K562 (cell line): Measurements from ENCODE around the gene TPD52L1. TPM values are rescaled to one million over a fixed set of nuclear protein-coding genes. Genes with fewer than 3 reads are reported as not detected.

Experiments used
- GTF2F1 ChIP-seq: IDR thresholded peaks from 2 replicates; pipeline ENCODE4 v1.6.1; 2011; ENCODE audit warnings: low read depth, low read length, improper control_type of control experiment
- HDGF ChIP-seq: fragments of 450-650 bp; IDR thresholded peaks from 2 replicates; pipeline ENCODE4 v1.6.1; 2016
- HINFP ChIP-seq: fragments of 450-650 bp; conservative IDR thresholded peaks from 2 replicates; pipeline ENCODE4 v1.6.1; 2016; ENCODE audit warnings: missing genetic modification characterization, low read depth, mild to moderate bottlenecking, control low read depth, missing compliant biosample characterization
- IFI16 ChIP-seq: fragments of 250-450 bp; sonication (Bioruptor Pico); IDR thresholded peaks from 2 replicates; pipeline ENCODE4 v2.1.2; 2022; ENCODE audit warnings: mild to moderate bottlenecking, inconsistent platforms
- MEF2A ChIP-seq: IDR thresholded peaks from 2 replicates; pipeline ENCODE4 v1.6.1; 2011; ENCODE audit warnings: low read depth, mild to moderate bottlenecking, low read length, moderate library complexity; ENCODE audit not compliant: control insufficient read depth
- MXI1 ChIP-seq: IDR thresholded peaks from 2 replicates; pipeline ENCODE4 v1.6.1; 2011; ENCODE audit warnings: low read depth, mild to moderate bottlenecking, improper control_type of control experiment, low read length
- NFRKB ChIP-seq: fragments of 450-650 bp; IDR thresholded peaks from 2 replicates; pipeline ENCODE4 v1.6.1; 2016; ENCODE audit warnings: low read depth
- SREBF2 ChIP-seq: sonication (generic); formaldehyde crosslinking; IDR thresholded peaks from 2 replicates; pipeline ENCODE4 v1.4.0; 2020; ENCODE audit warnings: mild to moderate bottlenecking, missing genetic modification reagents
- TEAD1 ChIP-seq, 2 experiments: fragments of 450-650 bp in 1 of 2; sonication (generic) in 1 of 2; formaldehyde crosslinking; IDR thresholded peaks; 2 replicates each; pipeline versions ENCODE4 v1.4.0 to v1.8.0; 2020 to 2022; ENCODE audit warnings: mild to moderate bottlenecking in 2 of 2, missing genetic modification reagents in 1 of 2
- TFAM ChIP-seq: fragments of 250-450 bp; sonication (Bioruptor Pico); conservative IDR thresholded peaks from 2 replicates; pipeline ENCODE4 v1.5.0; 2021; ENCODE audit warnings: mild to moderate bottlenecking, moderate library complexity
- YBX1 ChIP-seq: fragments of 450-650 bp; IDR thresholded peaks from 2 replicates; pipeline ENCODE4 v1.7.1; 2016; ENCODE audit warnings: mild to moderate bottlenecking
- ZBTB8A ChIP-seq: fragments of 450-650 bp; IDR thresholded peaks from 2 replicates; pipeline ENCODE4 v1.6.1; 2018; ENCODE audit warnings: mild to moderate bottlenecking, moderate library complexity; ENCODE audit not compliant: partially characterized antibody
- ZC3H4 ChIP-seq: sonication (generic); formaldehyde crosslinking; IDR thresholded peaks from 2 replicates; pipeline ENCODE4 v1.9.0; 2021; ENCODE audit warnings: missing genetic modification reagents, borderline replicate concordance
- ZNF165 ChIP-seq: fragments of 250-450 bp; sonication (Bioruptor Pico); IDR thresholded peaks from 2 replicates; pipeline ENCODE4 v1.4.0; 2020; ENCODE audit warnings: borderline replicate concordance
- ZNF175 ChIP-seq: fragments of 200-800 bp; sonication (Bioruptor generic); IDR thresholded peaks from 2 replicates; pipeline ENCODE4 v1.6.1; 2016; ENCODE audit warnings: low read depth, mild to moderate bottlenecking, missing genetic modification characterization, missing compliant biosample characterization
- ZNF76 ChIP-seq: fragments of 250-450 bp; sonication (Bioruptor Pico); IDR thresholded peaks from 2 replicates; pipeline ENCODE4 v1.4.0; 2020; ENCODE audit warnings: mild to moderate bottlenecking, moderate library complexity, borderline replicate concordance
- ZNF764 ChIP-seq: fragments of 250-450 bp; sonication (Bioruptor Pico); IDR thresholded peaks from 2 replicates; pipeline ENCODE4 v1.4.0; 2020; ENCODE audit warnings: low read depth, mild to moderate bottlenecking, moderate library complexity
- polyA plus RNA-seq, 8 experiments: library from polyadenylated mRNA; depleted of rRNA in 4 of 8; stranded (reverse) in 5 of 8; unstranded in 3 of 8; fragments of >200 nt; fragmentation: Nextera tagmentation in 2 of 8; fragmentation: Illumina TruSeq in 1 of 8; extraction: Ambion mirVana in 2 of 8; extraction: Trizol in 1 of 8; gene quantifications; 2 replicates each; pipeline versions ENCODE4 v1.2.1 to v1.2.3, GENCODE V29; 2011 to 2014; ENCODE audit warnings: inconsistent platforms in 1 of 8, missing spikeins in 1 of 8
- total RNA-seq, 7 experiments: library from RNA; depleted of rRNA in 6 of 7; stranded (reverse); fragments of >200 nt in 6 of 7; fragmentation: Illumina TruSeq in 2 of 7; extraction: Trizol in 2 of 7; gene quantifications; 2 replicates each; pipeline versions ENCODE4 v1.2.1 to v1.2.3, GENCODE V29; 2011 to 2021; ENCODE audit warnings: low replicate concordance in 1 of 7
- TF ChIP-seq, protein P1 (sequence below): fragments of 450-650 bp; formaldehyde crosslinking; IDR thresholded peaks from 2 replicates; pipeline ENCODE4 v1.4.0; 2022; ENCODE audit warnings: missing genetic modification characterization
- TF ChIP-seq, protein P2 (sequence below): fragments of 450-650 bp; IDR thresholded peaks from 2 replicates; pipeline ENCODE4 v1.6.1; 2016; ENCODE audit warnings: missing biosample characterization, missing genetic modification characterization
- TF ChIP-seq, protein P3 (sequence below): fragments of 450-650 bp; IDR thresholded peaks from 2 replicates; pipeline ENCODE4 v1.6.1; 2016

TPD52L1 gene
- total and polyA plus RNA-seq, 9 of the 15 experiments (the other 6 are each of a cell fraction or from before 2014, with no cell fraction given), result 12.9 to 149 (median 75.7) TPM

GRCh38 chr6:125153391-125154117 lies at the start of gene TPD52L1 (continued):
- TF ChIP-seq ZNF764 (CRISPR knock-in tag) (no peak), ZBTB8A (no peak), MEF2A (no peak), SREBF2 (CRISPR knock-in tag) (no peak), YBX1 (no peak), IFI16 (CRISPR knock-in tag) (no peak), ZNF165 (peak; percentile 94), ZNF76 (CRISPR knock-in tag) (0 out of 2 replicates have a peak, but pooled peaks have one; percentile 33), TEAD1 (CRISPR knock-in tag; IDR thresholded peaks at IDR 0.05) (peak in 1 of 2 experiments; percentile 79; a peak in 1 of 4 replicates), HDGF (no peak), TFAM (CRISPR knock-in tag) (no peak), NFRKB (no peak), ZC3H4 (CRISPR knock-in tag) (no peak), HINFP (no peak), MXI1 (no peak), GTF2F1 (no peak), ZNF175 (no peak)
- TF ChIP-seq, protein P1, sequence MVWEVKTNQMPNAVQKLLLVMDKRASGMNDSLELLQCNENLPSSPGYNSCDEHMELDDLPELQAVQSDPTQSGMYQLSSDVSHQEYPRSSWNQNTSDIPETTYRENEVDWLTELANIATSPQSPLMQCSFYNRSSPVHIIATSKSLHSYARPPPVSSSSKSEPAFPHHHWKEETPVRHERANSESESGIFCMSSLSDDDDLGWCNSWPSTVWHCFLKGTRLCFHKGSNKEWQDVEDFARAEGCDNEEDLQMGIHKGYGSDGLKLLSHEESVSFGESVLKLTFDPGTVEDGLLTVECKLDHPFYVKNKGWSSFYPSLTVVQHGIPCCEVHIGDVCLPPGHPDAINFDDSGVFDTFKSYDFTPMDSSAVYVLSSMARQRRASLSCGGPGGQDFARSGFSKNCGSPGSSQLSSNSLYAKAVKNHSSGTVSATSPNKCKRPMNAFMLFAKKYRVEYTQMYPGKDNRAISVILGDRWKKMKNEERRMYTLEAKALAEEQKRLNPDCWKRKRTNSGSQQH (CRISPR knock-in tag), result no peak
- TF ChIP-seq, protein P2, sequence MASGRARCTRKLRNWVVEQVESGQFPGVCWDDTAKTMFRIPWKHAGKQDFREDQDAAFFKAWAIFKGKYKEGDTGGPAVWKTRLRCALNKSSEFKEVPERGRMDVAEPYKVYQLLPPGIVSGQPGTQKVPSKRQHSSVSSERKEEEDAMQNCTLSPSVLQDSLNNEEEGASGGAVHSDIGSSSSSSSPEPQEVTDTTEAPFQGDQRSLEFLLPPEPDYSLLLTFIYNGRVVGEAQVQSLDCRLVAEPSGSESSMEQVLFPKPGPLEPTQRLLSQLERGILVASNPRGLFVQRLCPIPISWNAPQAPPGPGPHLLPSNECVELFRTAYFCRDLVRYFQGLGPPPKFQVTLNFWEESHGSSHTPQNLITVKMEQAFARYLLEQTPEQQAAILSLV (tag), result no peak
- TF ChIP-seq, protein P3, sequence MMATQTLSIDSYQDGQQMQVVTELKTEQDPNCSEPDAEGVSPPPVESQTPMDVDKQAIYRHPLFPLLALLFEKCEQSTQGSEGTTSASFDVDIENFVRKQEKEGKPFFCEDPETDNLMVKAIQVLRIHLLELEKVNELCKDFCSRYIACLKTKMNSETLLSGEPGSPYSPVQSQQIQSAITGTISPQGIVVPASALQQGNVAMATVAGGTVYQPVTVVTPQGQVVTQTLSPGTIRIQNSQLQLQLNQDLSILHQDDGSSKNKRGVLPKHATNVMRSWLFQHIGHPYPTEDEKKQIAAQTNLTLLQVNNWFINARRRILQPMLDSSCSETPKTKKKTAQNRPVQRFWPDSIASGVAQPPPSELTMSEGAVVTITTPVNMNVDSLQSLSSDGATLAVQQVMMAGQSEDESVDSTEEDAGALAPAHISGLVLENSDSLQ, result no peak
